SK-N-SH treated with all-trans-retinoic acid at 6 μM for 48 hours (cell line): ENCODE results near the gene LILRA6.

Source experiments
- ATAC-seq: fragments of 200-7000 bp; cut with Tn5 transposase; 3 replicates; pipeline ENCODE4 v1.9.1; 2020; ENCODE audit warnings: mild to moderate bottlenecking, moderate library complexity
- ARNTL ChIP-seq: fragments of 450-650 bp; formaldehyde crosslinking; IDR thresholded peaks from 2 replicates; pipeline ENCODE4 v1.5.0; 2020; ENCODE audit warnings: low read depth, mild to moderate bottlenecking, moderate library complexity, borderline replicate concordance
- CREB5 ChIP-seq: fragments of 250-450 bp; sonication (Bioruptor Pico); IDR thresholded peaks from 2 replicates; pipeline ENCODE4 v1.5.1; 2020; ENCODE audit warnings: low read depth, mild to moderate bottlenecking, moderate library complexity
- CSDC2 ChIP-seq: fragments of 250-450 bp; sonication (Bioruptor Pico); IDR thresholded peaks from 2 replicates; pipeline ENCODE4 v1.5.0; 2020; ENCODE audit warnings: mild to moderate bottlenecking, moderate library complexity
- CSRNP3 ChIP-seq: fragments of 250-450 bp; sonication (Bioruptor Pico); IDR thresholded peaks from 2 replicates; pipeline ENCODE4 v1.5.1; 2021; ENCODE audit warnings: mild to moderate bottlenecking, moderate library complexity
- ESRRG ChIP-seq: fragments of 250-450 bp; sonication (Bioruptor Pico); IDR thresholded peaks from 2 replicates; pipeline ENCODE4 v1.6.1; 2021; ENCODE audit warnings: mild to moderate bottlenecking
- GLIS3 ChIP-seq: fragments of 250-450 bp; sonication (Bioruptor Pico); IDR thresholded peaks from 2 replicates; pipeline ENCODE4 v1.5.0; 2020; ENCODE audit warnings: mild to moderate bottlenecking, moderate library complexity
- ISL1 ChIP-seq: fragments of 250-450 bp; sonication (Bioruptor Pico); IDR thresholded peaks from 2 replicates; pipeline ENCODE4 v2.1.2; 2022; ENCODE audit warnings: mild to moderate bottlenecking, moderate library complexity
- OSR1 ChIP-seq: fragments of 250-450 bp; sonication (Bioruptor Pico); IDR thresholded peaks from 2 replicates; pipeline ENCODE4 v1.8.0; 2022; ENCODE audit warnings: moderate library complexity, mild to moderate bottlenecking, inconsistent platforms
- PATZ1 ChIP-seq: fragments of 250-450 bp; sonication (Bioruptor Pico); IDR thresholded peaks from 2 replicates; pipeline ENCODE4 v1.8.0; 2020; ENCODE audit warnings: mild to moderate bottlenecking, moderate library complexity, borderline replicate concordance
- PPARA ChIP-seq: fragments of 250-450 bp; sonication (Bioruptor Pico); IDR thresholded peaks from 2 replicates; pipeline ENCODE4 v1.5.0; 2020; ENCODE audit warnings: mild to moderate bottlenecking, borderline replicate concordance
- RARB ChIP-seq: fragments of 250-450 bp; sonication (Bioruptor Pico); IDR thresholded peaks from 2 replicates; pipeline ENCODE4 v1.8.0; 2021; ENCODE audit warnings: mild to moderate bottlenecking, moderate library complexity
- SNAI2 ChIP-seq: fragments of 250-450 bp; sonication (Bioruptor Pico); IDR thresholded peaks from 2 replicates; pipeline ENCODE4 v1.5.0; 2020; ENCODE audit warnings: mild to moderate bottlenecking, moderate library complexity
- TCF4 ChIP-seq: fragments of 250-450 bp; sonication (Bioruptor Pico); IDR thresholded peaks from 2 replicates; pipeline ENCODE4 v1.8.0; 2021; ENCODE audit warnings: mild to moderate bottlenecking, moderate library complexity, borderline replicate concordance
- TOX ChIP-seq: fragments of 250-450 bp; sonication (Bioruptor Pico); IDR thresholded peaks from 2 replicates; pipeline ENCODE4 v1.8.0; 2021; ENCODE audit warnings: mild to moderate bottlenecking, moderate library complexity, borderline replicate concordance
- ZC3H10 ChIP-seq: fragments of 250-450 bp; sonication (Bioruptor Pico); IDR thresholded peaks from 2 replicates; pipeline ENCODE4 v1.5.1; 2021; ENCODE audit warnings: mild to moderate bottlenecking, moderate library complexity
- ZFP3 ChIP-seq: fragments of 250-450 bp; sonication (Bioruptor Pico); IDR thresholded peaks from 2 replicates; pipeline ENCODE4 v1.5.0; 2020; ENCODE audit warnings: mild to moderate bottlenecking, moderate library complexity
- ZFP30 ChIP-seq: fragments of 450-650 bp; formaldehyde crosslinking; IDR thresholded peaks from 2 replicates; pipeline ENCODE4 v1.5.0; 2022; ENCODE audit warnings: mild to moderate bottlenecking, moderate library complexity
- ZNF565 ChIP-seq: fragments of 450-650 bp; formaldehyde crosslinking; conservative IDR thresholded peaks from 2 replicates; pipeline ENCODE4 v1.5.0; 2020; ENCODE audit warnings: low read depth, mild to moderate bottlenecking, moderate library complexity
- ZNF70 ChIP-seq: fragments of 450-650 bp; formaldehyde crosslinking; IDR thresholded peaks from 2 replicates; pipeline ENCODE4 v1.5.0; 2020; ENCODE audit warnings: mild to moderate bottlenecking, moderate library complexity
- ZNF8 ChIP-seq: fragments of 450-650 bp; formaldehyde crosslinking; IDR thresholded peaks from 2 replicates; pipeline ENCODE4 v1.5.0; 2020; ENCODE audit warnings: mild to moderate bottlenecking, moderate library complexity

The LILRA6 gene

GRCh38 chr19:54256250-54257115, 13.9 kb upstream of the LILRA6 start:
- TF ChIP-seq ESRRG (CRISPR knock-in tag) (no peak), CSRNP3 (CRISPR knock-in tag) (no peak), TOX (CRISPR knock-in tag) (no peak), ZNF565 (CRISPR knock-in tag) (no peak), PATZ1 (no peak)

GRCh38 chr19:54255105-54255775, 12.7 kb upstream of the LILRA6 start:
- TF ChIP-seq CSDC2: no peak
- no peak for TF ChIP-seq ZFP30 (CRISPR knock-in tag)
- no peak for TF ChIP-seq PATZ1
- TF ChIP-seq CREB5: no peak
- no peak for TF ChIP-seq GLIS3 (CRISPR knock-in tag)
- no peak for TF ChIP-seq ARNTL (CRISPR knock-in tag)
- TF ChIP-seq SNAI2 (CRISPR knock-in tag): no peak
- TF ChIP-seq TCF4 (CRISPR knock-in tag): no peak
- no peak for TF ChIP-seq ZNF70
- TF ChIP-seq PPARA (CRISPR knock-in tag): no peak
- TF ChIP-seq ZNF8: no peak
- no peak for ATAC-seq

More at GRCh38 chr19:54256250-54257115, 13.9 kb upstream of the LILRA6 start:
- ATAC-seq: no peak; the same call in 2 of the 3 replicates

GRCh38 chr19:54254195-54254906, 11.8 kb upstream of the LILRA6 start:
- no peak for TF ChIP-seq ZFP3 (CRISPR knock-in tag)
- TF ChIP-seq OSR1 (CRISPR knock-in tag): no peak
- TF ChIP-seq ZC3H10 (CRISPR knock-in tag): no peak
- no peak for TF ChIP-seq ARNTL (CRISPR knock-in tag)
- no peak for TF ChIP-seq PATZ1
- no peak for TF ChIP-seq RARB (CRISPR knock-in tag)
- TF ChIP-seq ESRRG (CRISPR knock-in tag): no peak
- no peak for TF ChIP-seq CREB5
- TF ChIP-seq CSDC2: no peak
- no peak for TF ChIP-seq TOX (CRISPR knock-in tag)
- no peak for TF ChIP-seq ISL1 (CRISPR knock-in tag)
- no peak for TF ChIP-seq ZNF8
- no peak for TF ChIP-seq ZNF70
- no peak for TF ChIP-seq ZNF565 (CRISPR knock-in tag)
- TF ChIP-seq, all 23 proteins: peak for 0
- no peak for ATAC-seq
